ENCODE results near the gene PDHB. TPM values are rescaled to one million over a fixed set of nuclear protein-coding genes. Genes with fewer than 3 reads are reported as not detected.

PDHB gene
- total and polyA plus RNA-seq, 10 of the 15 experiments (the other 5 are each of a cell fraction or from before 2014, with no cell fraction given), result 62.9 to 224 (median 93.2) TPM

- FAIRE-seq (no peak), DNase-seq (ENCODE audit: low read depth, low spot score) (no peak), ATAC-seq (no peak)
- in situ Hi-C loops (cut with MboI), result no loop called here
- ChIA-PET RAD21 (ENCODE audit: unreplicated experiment) (no interaction called here), POLR2A (no interaction called here), SMC1A (ENCODE audit: uncharacterized antibody, unreplicated experiment) (interaction anchor here (1.5 kb wide), 1 partner anchor 206 kb away, joined by 5 read pairs; no protein-coding TSS in a partner anchor), CTCF (interaction anchor here (1.2 to 1.8 kb wide), 4 partner anchors 10 to 87 kb away, joined by 3 to 11 read pairs (median 4); partner anchors contain the start of genes HTD2 and RPP14)
- no peak overlapping the region for H3K4me3 ChIP-seq
- no peaks in the 10 kb centered on the region for H3K79me2 ChIP-seq (ENCODE audit: control insufficient read depth, insufficient read depth, low read length)
- H3K4me1 ChIP-seq (ENCODE audit: control insufficient read depth, insufficient read depth, low read length), result no peaks in the 10 kb centered on the region
- H2AFZ ChIP-seq (ENCODE audit: control insufficient read depth, low read depth, low read length), result no peak overlapping the region
- H3K27ac ChIP-seq (ENCODE audit: control insufficient read depth, insufficient read depth), result no peak overlapping the region
- H3K27me3 ChIP-seq (replicated peaks in 1 of 2; ENCODE audit: control insufficient read depth in 2 of 2, insufficient read depth in 2 of 2, low read length in 1 of 2), result no peaks in the 10 kb centered on the region
- H3K4me2 ChIP-seq (ENCODE audit: control insufficient read depth, insufficient read depth), result no peak overlapping the region
- H4K20me1 ChIP-seq (ENCODE audit: control insufficient read depth, insufficient read depth), result no peaks in the 10 kb centered on the region
- no peaks in the 10 kb centered on the region for H3K9me3 ChIP-seq (replicated peaks; ENCODE audit: control insufficient read depth, insufficient read depth, low read length)
- peaks cover 2 to 12% of the 10 kb centered on the region in 2 experiments; a peak in 3 of 4 replicates for H3K36me3 ChIP-seq (ENCODE audit: control insufficient read depth in 2 of 2, insufficient read depth in 2 of 2, low read length in 1 of 2)
- no peak for TF ChIP-seq TARDBP (IDR thresholded peaks at IDR 0.05; ENCODE audit: borderline replicate concordance)
- intact Hi-C loops (cut with micrococcal nuclease; ENCODE audit: unreplicated experiment), result no loop called here
- BruUV-seq (replicated peaks), result no TSS peak
- no peak overlapping the region for H3K9ac ChIP-seq (ENCODE audit: control insufficient read depth, insufficient read depth, low read length)
Measured at GRCh38 chr3:58394339-58394738, 39.3 kb downstream of the PDHB start.

- no peak overlapping the region for H3K9ac ChIP-seq (ENCODE audit: control insufficient read depth, insufficient read depth, low read length)
- no peaks in the 10 kb centered on the region for H3K79me2 ChIP-seq (ENCODE audit: control insufficient read depth, insufficient read depth, low read length)
- FAIRE-seq (no peak), DNase-seq (ENCODE audit: low read depth, low spot score) (no peak), ATAC-seq (no peak)
- H3K27me3 ChIP-seq (replicated peaks in 1 of 2; ENCODE audit: control insufficient read depth in 2 of 2, insufficient read depth in 2 of 2, low read length in 1 of 2), result no peaks in the 10 kb centered on the region
- H2AFZ ChIP-seq (ENCODE audit: control insufficient read depth, low read depth, low read length), result no peak overlapping the region
- no peak overlapping the region for H3K27ac ChIP-seq (ENCODE audit: control insufficient read depth, insufficient read depth)
- H3K36me3 ChIP-seq (ENCODE audit: control insufficient read depth in 2 of 2, insufficient read depth in 2 of 2, low read length in 1 of 2), result peaks cover 2 to 3% of the 10 kb centered on the region in 2 experiments; a peak in 2 of 4 replicates
- WGBS (ENCODE audit: insufficient coverage, insufficient replicate concordance, low lambda C conversion rate, missing lambda C conversion rate), result 0% methylated on average over 3 of the region's 3 CpGs
- intact Hi-C loops (cut with micrococcal nuclease; ENCODE audit: unreplicated experiment), result no loop called here
- ChIA-PET RAD21 (ENCODE audit: unreplicated experiment) (no interaction called here), CTCF (interaction anchor here (1.0 to 1.9 kb wide), 4 partner anchors 11 to 34 kb away, joined by 3 to 10 read pairs (median 4); no protein-coding TSS in a partner anchor), SMC1A (ENCODE audit: uncharacterized antibody, unreplicated experiment) (interaction anchor here (0.9 to 1.0 kb wide), 3 partner anchors 9 to 56 kb away, joined by 3 to 5 read pairs (median 4); no protein-coding TSS in a partner anchor), POLR2A (interaction anchor here (0.9 kb wide), 1 partner anchor 55 kb away, joined by 3 read pairs; no protein-coding TSS in a partner anchor)
- no peak overlapping the region for H3K4me3 ChIP-seq
- no peaks in the 10 kb centered on the region for H3K4me1 ChIP-seq (ENCODE audit: control insufficient read depth, insufficient read depth, low read length)
- no peak overlapping the region for H3K4me2 ChIP-seq (ENCODE audit: control insufficient read depth, insufficient read depth)
- H3K9me3 ChIP-seq (replicated peaks; ENCODE audit: control insufficient read depth, insufficient read depth, low read length), result no peaks in the 10 kb centered on the region
- no TSS peak for BruUV-seq (replicated peaks)
- no peaks in the 10 kb centered on the region for H4K20me1 ChIP-seq (ENCODE audit: control insufficient read depth, insufficient read depth)
- in situ Hi-C loops (cut with MboI), result no loop called here
- TF ChIP-seq CUX1 (IDR thresholded peaks at IDR 0.05; ENCODE audit: insufficient replicate concordance, low read depth, low read length), result no peak
- TF ChIP-seq PRDM15 (CRISPR knock-in tag; IDR thresholded peaks at IDR 0.05), result no peak
- no peak for TF ChIP-seq DPF2 (IDR thresholded peaks at IDR 0.05)
- TF ChIP-seq NRF1 (conservative IDR thresholded peaks at IDR 0.05; ENCODE audit: low read depth, low read length), result no peak
- no peak for TF ChIP-seq RCOR1 (conservative IDR thresholded peaks at IDR 0.05; ENCODE audit: low read depth, low read length)
- TF ChIP-seq MYC (IDR thresholded peaks at IDR 0.05; ENCODE audit: insufficient read depth, insufficient read length, insufficient replicate concordance, low read length, severe bottlenecking), result no peak
Measured at GRCh38 chr3:58392181-58392580, 41.5 kb downstream of the PDHB start.

All from GM12878 (cell line).